ENCODE data around the gene ZFR. TPM values are rescaled to one million over a fixed set of nuclear protein-coding genes. Genes with fewer than 3 reads are reported as not detected.

The ZFR gene
- total RNA-seq, 3 donors from 2014 or later = 91.4 to 140 (median 108) TPM

GRCh38 chr5:32312197-32312594 lies 132.3 kb downstream of the ZFR start:
- peak overlapping the region; percentile 97 to 99 for H3K27ac ChIP-seq
- peaks cover 5 to 7% of the 10 kb centered on the region in 2 donors for H3K4me1 ChIP-seq
- H3K27me3 ChIP-seq = no peaks in the 10 kb centered on the region
- peak; percentile 32 to 64 for DNase-seq (ENCODE audit: low spot score in 2 of 2)
- H3K4me3 ChIP-seq = peak overlapping the region; percentile 69 to 100 (median 94)
- TF ChIP-seq POLR2A (IDR thresholded peaks at IDR 0.05) (no peak), POLR2AphosphoS5 (IDR thresholded peaks at IDR 0.05) (peak in 1 of 3 donors; percentile 47), CTCF (IDR thresholded peaks at IDR 0.05) (no peak)
- intact Hi-C loops (cut with DNase I; ENCODE audit: low total_unique reads) = loop anchor here (5.0 to 10.0 kb wide), 2 partner anchors 35 to 77 kb away; no protein-coding TSS in a partner anchor
- no peaks in the 10 kb centered on the region for H3K36me3 ChIP-seq
- H3K9me3 ChIP-seq = no peaks in the 10 kb centered on the region

GRCh38 chr5:32311404-32312196 lies 132.9 kb downstream of the ZFR start:
- Histone ChIP-seq H3K9me3 (no peaks in the 10 kb centered on the region), H3K27ac (peak overlapping the region; percentile 97 to 99), H3K36me3 (no peaks in the 10 kb centered on the region), H3K4me1 (peaks cover 5 to 7% of the 10 kb centered on the region in 2 donors), H3K27me3 (no peaks in the 10 kb centered on the region), H3K4me3 (peak overlapping the region; percentile 69 to 100 (median 94))
- TF ChIP-seq CTCF (IDR thresholded peaks at IDR 0.05) (no peak), POLR2AphosphoS5 (IDR thresholded peaks at IDR 0.05) (no peak), POLR2A (IDR thresholded peaks at IDR 0.05) (no peak)
- intact Hi-C loops (cut with DNase I; ENCODE audit: low total_unique reads) = loop anchor here (5.0 to 10.0 kb wide), 2 partner anchors 34 to 77 kb away; no protein-coding TSS in a partner anchor
- DNase-seq (ENCODE audit: low spot score in 2 of 2) = no peak

- no peaks in the 10 kb centered on the region for H3K27me3 ChIP-seq
- no peaks in the 10 kb centered on the region for H3K9me3 ChIP-seq
- no peak overlapping the region for H3K4me3 ChIP-seq
- H3K4me1 ChIP-seq = peaks cover 5 to 7% of the 10 kb centered on the region in 2 donors
- no peak for DNase-seq (ENCODE audit: low spot score in 2 of 2)
- intact Hi-C loops (cut with DNase I; ENCODE audit: low total_unique reads) = loop anchor here (5.0 to 10.0 kb wide), 2 partner anchors 32 to 75 kb away; no protein-coding TSS in a partner anchor
- no peak overlapping the region for H3K27ac ChIP-seq
- TF ChIP-seq POLR2A (IDR thresholded peaks at IDR 0.05) (no peak), POLR2AphosphoS5 (IDR thresholded peaks at IDR 0.05) (no peak), CTCF (IDR thresholded peaks at IDR 0.05) (no peak)
- no peaks in the 10 kb centered on the region for H3K36me3 ChIP-seq
Measured at GRCh38 chr5:32309761-32310160, 134.8 kb downstream of the ZFR start.

GRCh38 chr5:32308946-32309345 lies 135.6 kb downstream of the ZFR start:
- Histone ChIP-seq H3K9me3 (no peaks in the 10 kb centered on the region), H3K4me1 (peaks cover 5 to 7% of the 10 kb centered on the region in 2 donors), H3K27me3 (no peaks in the 10 kb centered on the region), H3K4me3 (no peak overlapping the region), H3K36me3 (no peaks in the 10 kb centered on the region), H3K27ac (peak overlapping the region; percentile 35 to 60)
- DNase-seq (ENCODE audit: low spot score in 2 of 2) = no peak
- TF ChIP-seq CTCF (IDR thresholded peaks at IDR 0.05) (no peak), POLR2A (IDR thresholded peaks at IDR 0.05) (no peak), POLR2AphosphoS5 (IDR thresholded peaks at IDR 0.05) (peak in 1 of 3 donors; percentile 13)
- intact Hi-C loops (cut with DNase I; ENCODE audit: low total_unique reads) = no loop called here

GRCh38 chr5:32307769-32308194 lies 136.8 kb downstream of the ZFR start:
- Histone ChIP-seq H3K27ac (peak overlapping the region in 1 of 2 donors; percentile 60), H3K27me3 (no peaks in the 10 kb centered on the region), H3K4me1 (peaks cover 5 to 7% of the 10 kb centered on the region in 2 donors), H3K9me3 (no peaks in the 10 kb centered on the region), H3K36me3 (no peaks in the 10 kb centered on the region), H3K4me3 (no peak overlapping the region)
- TF ChIP-seq POLR2A (IDR thresholded peaks at IDR 0.05) (no peak), POLR2AphosphoS5 (IDR thresholded peaks at IDR 0.05) (no peak), CTCF (IDR thresholded peaks at IDR 0.05) (no peak)
- intact Hi-C loops (cut with DNase I; ENCODE audit: low total_unique reads) = no loop called here
- DNase-seq (ENCODE audit: low spot score in 2 of 2) = no peak
